Dedifferentiated amniotic fluid mesenchymal stem cell (primary cell): Measurements from ENCODE around the gene TMEM17.
A peak's percentile ranks its signal among the peaks of the same experiment; 100 is the strongest.

Experiments
- DNase-seq: peaks from one replicate; pipeline ENCODE4 v3.0.0-alpha.2; 2016; ENCODE audit errors: extremely low spot score

The TMEM17 gene

GRCh38 chr2:62472312-62472711 is 33.7 kb downstream of the TMEM17 start:
- DNase-seq: peak; percentile 65

- no peak for DNase-seq
These were observed 34.2 kb downstream of the TMEM17 start for GRCh38 chr2:62471816-62472215.

DNA sequence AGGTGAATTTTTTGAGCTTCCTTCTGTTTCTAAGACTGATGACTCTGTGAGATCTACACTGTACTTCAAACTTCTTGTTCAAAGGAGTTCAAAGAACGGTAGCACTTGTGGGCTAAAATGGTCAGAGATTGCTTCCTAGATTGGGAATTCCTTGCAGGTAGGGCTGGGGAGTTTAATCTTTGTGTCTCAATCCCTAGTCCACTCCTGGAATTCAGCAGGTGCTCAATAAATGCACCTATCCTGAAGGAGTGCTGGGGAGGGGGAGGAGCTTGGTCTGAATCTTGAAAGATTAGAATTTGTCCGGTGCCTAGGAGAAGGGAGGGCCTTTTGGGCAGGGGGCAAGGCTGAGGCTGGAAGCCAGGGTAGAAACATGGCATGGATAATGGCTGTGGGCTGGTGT is 34.6 kb downstream of the TMEM17 start:
- no peak for DNase-seq

DNA sequence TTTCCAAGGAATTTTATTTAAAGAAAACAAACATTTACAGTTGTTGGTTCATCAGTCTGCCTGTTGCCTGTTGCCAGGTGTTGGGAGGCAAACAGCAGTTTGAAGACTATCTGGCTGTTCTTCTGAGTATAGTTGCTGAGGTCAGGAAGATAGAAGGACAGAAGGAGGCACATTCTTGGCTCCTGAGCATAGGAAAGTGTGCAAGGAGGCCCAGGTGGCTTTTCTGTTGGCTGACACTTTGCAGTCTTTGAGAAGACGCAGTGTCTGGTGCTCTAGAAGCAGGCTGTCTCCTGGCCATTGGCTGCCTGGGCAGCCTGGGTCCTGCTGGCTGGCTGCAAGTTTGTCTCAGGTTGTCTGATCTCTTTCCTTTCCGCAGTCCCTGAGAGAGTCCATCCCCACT is 36.4 kb downstream of the TMEM17 start:
- no peak for DNase-seq

GRCh38 chr2:62469114-62469513 is 36.9 kb downstream of the TMEM17 start:
- DNase-seq: no peak

DNA sequence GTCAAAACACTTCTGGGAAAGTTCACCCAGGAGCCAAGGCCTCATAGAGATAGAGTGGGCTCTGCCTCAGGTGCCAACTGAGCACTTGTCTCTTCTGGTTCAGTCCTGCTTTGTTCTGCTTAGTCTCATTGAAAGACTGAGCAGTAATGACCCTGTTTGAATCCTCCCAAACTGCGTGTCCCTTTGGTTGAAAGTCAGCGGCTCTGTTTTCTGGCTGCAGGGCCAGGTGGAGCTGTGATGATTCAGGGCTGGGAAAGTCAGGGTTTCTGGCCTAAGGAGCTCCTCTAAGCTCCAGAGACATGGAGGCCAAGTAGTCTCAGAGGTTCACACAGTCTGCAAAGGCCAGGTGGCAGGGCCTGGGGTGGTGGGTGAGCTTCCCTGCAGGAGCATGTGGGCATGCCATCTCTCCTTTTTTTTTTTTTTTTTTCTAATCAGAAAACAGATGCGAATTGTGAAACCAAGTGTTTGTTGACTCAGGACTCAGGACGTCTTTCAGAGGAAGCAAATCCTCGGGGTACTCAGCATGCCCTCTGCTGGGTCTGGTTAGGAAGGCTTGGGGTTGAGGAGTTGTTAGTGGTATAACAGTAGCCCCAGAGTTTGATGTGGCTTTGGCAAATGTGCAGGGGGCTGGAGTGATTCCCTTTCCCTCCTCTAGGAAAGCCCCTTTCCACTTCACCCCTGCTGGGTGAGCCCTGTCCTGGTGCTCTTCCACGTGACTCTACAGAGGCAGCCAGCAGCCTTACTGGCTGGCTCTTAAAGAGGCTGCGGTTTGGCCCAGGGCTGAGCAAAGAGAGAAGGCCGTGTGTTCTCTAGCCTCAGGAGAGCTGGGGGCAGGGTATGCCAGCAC is 38.3 kb downstream of the TMEM17 start:
- DNase-seq: no peak

- no peak for DNase-seq
These were observed 38.9 kb downstream of the TMEM17 start for GRCh38 chr2:62467100-62467474.

DNA sequence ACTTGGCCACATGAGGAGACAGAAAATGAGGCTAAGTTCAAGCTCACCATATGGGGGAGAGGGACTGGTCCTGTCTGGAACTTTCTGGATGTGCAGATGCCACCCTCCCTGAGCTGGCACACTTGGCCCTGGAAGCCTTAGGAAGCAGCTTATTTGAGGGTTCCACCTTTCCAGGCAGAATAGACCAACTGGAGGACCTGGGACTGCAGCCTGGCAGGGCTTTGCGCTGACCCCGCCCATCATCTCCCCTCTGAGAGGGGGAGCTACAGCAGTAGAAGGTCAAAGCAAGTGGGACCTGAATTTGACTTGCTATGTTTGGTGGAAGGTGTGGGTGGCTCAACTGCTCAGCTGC is 39.5 kb downstream of the TMEM17 start:
- no peak for DNase-seq

DNA sequence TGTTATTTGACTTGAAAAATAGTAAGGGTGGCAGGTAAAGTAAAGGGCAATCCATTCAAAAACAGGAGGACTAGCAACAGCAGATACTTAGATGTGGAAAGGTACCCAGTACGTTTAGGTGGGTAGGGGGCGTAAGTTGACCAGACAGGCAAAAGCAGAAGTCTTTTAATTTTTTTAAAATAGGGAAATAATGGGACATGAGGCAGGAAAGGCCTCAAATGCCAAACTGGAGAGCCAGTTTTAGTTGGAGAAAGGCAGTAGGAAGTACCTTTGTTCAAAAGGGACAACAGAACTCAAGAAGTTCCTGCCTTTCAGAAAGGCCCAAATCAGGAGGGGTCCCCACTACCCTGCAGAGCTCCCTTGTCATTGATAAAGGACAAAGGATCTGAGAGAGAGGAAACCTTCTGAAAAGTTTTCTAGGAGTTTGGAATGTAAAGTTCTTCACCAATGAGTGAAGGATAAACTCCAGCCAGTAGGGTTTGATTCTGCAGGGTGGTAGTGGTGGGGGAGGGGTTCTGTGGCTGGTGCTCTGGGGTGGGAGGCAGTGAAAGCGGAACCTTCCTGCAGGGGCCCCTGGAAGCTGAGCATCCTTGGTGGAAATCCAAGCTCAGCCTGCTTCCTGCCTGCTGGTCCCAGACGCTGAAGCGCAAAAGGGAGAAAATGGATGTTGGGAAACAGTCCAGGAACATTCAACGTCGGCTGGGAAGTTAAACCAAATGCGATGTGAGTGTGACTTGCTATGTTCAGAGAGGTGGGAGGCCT is 40.1 kb downstream of the TMEM17 start:
- no peak for DNase-seq

- DNase-seq: no peak
These were observed 40.8 kb downstream of the TMEM17 start for GRCh38 chr2:62465039-62465740.

- no peak for DNase-seq
These were observed 41.6 kb downstream of the TMEM17 start for GRCh38 chr2:62464221-62465007.

GRCh38 chr2:62462211-62462610 is 43.8 kb downstream of the TMEM17 start:
- DNase-seq: no peak

DNA sequence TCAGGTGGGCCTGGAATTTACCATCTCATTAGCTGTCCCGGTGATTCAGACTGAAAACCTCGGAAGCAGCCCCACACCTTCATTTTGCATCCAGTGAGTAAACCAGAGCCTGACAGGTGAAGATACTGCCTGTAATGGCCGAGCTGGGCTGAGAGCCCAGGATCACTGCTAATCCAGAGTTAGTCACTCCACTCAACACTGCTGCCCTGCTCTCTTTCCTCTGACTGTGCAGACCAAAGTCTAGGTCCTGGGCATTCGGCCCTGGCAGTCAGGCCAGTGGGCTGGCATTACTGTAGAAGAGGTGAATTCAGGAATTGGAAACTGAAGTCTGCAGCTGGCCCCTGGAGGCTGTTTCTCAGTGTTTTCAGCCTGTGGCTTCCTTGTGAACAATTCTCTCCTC is 44.3 kb downstream of the TMEM17 start:
- peak; percentile 31 for DNase-seq

DNA sequence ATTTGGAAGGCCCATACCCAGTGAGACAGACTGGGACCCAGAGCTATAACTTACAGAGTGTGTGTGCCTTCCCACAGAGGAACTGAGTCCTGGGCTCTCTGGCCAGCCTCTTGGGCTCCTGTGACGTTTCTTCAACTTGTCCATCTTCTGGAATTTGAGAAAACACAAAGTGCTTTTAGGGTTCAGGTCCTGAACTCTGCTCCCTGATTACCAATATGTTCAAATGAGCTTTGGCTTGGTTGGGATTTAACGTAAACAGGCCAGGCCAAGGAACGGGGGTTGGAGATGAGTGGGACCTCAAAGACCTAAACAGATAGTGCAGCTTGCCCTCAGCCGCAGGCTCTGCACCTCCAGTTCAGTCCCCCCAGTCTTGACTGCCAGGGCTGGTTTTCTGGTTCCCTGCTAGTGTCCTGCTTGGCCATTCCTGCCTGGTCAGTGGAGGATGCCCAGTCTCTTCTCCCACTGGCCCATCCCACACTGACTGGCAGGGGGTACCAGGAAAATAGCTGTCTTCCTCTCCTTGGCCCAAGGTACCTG is 44.9 kb downstream of the TMEM17 start:
- no peak for DNase-seq

DNA sequence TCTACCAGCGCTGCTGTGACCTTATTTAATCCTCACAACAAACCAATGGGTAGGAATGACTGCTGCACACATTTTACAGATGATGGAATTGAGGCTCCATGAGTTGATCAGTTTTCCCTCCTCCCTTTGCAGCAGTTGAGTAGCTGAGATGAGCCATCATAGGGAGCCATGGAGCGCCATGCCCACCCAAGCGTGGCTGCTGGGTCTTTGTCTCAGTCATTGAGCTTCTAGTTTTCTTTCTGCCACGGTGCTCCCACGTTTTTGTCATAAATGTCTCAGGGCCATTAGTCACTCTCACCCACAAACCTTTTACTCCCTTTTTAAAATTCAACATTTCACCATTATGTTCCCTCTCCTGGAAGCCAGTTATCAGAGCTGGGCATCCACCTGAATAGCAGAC is 45.8 kb downstream of the TMEM17 start:
- DNase-seq: no peak

- DNase-seq: no peak
These were observed 46.3 kb downstream of the TMEM17 start for GRCh38 chr2:62459672-62460071.

- DNase-seq: no peak
These were observed 46.9 kb downstream of the TMEM17 start for GRCh38 chr2:62459106-62459505.

DNA sequence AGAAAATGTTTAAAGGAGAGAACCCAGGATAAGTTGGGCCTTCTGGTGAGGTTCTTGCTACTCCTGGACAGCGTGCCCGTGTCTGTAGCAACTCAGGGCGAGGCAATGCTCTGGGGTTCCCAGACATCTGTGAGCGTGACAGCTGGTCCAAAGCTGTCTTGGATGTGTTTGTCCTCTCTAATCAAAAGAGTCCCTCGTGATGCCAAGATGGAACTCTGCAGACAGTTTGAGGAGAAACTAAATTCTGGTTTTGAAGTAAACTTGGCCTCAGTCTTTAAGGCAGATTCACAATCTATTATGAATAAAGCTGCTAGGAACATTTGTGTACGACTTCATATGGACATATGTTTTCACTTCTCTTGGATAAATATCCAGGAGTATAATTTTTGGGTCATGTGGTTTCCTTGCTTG is 47.3 kb downstream of the TMEM17 start:
- DNase-seq: no peak

- no peak for DNase-seq
These were observed 47.8 kb downstream of the TMEM17 start for GRCh38 chr2:62458206-62458641.

GRCh38 chr2:62457556-62457955 is 48.4 kb downstream of the TMEM17 start:
- no peak for DNase-seq

GRCh38 chr2:62456721-62457539 is 49.1 kb downstream of the TMEM17 start:
- DNase-seq: peak; percentile 15
